OCI-LY7 (cell line): ENCODE results near the gene MUC20.

Experiments
- EZH2phosphoT487 ChIP-seq: fragments of 200-600 bp; sonication (generic); IDR thresholded peaks from 2 replicates; pipeline ENCODE4 v1.6.1; 2018; ENCODE audit warnings: low read depth, borderline replicate concordance, mild to moderate bottlenecking, mixed run types, antibody characterized with exemption, low read length, moderate library complexity, mixed read lengths
- TF ChIP-seq, protein P1 (sequence below): fragments of 200-600 bp; sonication (generic); conservative IDR thresholded peaks from 2 replicates; pipeline ENCODE4 v1.5.1; 2014; ENCODE audit warnings: mild to moderate bottlenecking, antibody characterized with exemption, low read length, moderate library complexity, mixed read lengths

- TF ChIP-seq, protein P1, sequence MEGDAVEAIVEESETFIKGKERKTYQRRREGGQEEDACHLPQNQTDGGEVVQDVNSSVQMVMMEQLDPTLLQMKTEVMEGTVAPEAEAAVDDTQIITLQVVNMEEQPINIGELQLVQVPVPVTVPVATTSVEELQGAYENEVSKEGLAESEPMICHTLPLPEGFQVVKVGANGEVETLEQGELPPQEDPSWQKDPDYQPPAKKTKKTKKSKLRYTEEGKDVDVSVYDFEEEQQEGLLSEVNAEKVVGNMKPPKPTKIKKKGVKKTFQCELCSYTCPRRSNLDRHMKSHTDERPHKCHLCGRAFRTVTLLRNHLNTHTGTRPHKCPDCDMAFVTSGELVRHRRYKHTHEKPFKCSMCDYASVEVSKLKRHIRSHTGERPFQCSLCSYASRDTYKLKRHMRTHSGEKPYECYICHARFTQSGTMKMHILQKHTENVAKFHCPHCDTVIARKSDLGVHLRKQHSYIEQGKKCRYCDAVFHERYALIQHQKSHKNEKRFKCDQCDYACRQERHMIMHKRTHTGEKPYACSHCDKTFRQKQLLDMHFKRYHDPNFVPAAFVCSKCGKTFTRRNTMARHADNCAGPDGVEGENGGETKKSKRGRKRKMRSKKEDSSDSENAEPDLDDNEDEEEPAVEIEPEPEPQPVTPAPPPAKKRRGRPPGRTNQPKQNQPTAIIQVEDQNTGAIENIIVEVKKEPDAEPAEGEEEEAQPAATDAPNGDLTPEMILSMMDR: no peak
- TF ChIP-seq EZH2phosphoT487: no peak
These were observed 48.8 kb downstream of the MUC20 start for GRCh38 chr3:195769551-195769950.
